GM19468 (cell line): ENCODE data around the gene PPM1F.

ENCODE experiments used
- ATAC-seq: cut with Tn5 transposase; IDR thresholded peaks from one replicate; pipeline ENCODE4 v1.9.1; 2021; ENCODE audit warnings: mild to moderate bottlenecking, moderate library complexity, moderate number of reproducible peaks; ENCODE audit not compliant: unreplicated experiment; ENCODE audit errors: extremely low read depth

The PPM1F gene

GRCh38 chr22:21952586-21953571 is at the start of gene PPM1F:
Gene PPM1F (minus strand): TSS chr22:21952848. CDS start chr22:21946048, 6,800 bp downstream.
- peak; percentile 58 for ATAC-seq

- ATAC-seq: no peak
Observed at GRCh38 chr22:22001664-22002525, 49.2 kb upstream of the PPM1F start.

- ATAC-seq: no peak
Observed at GRCh38 chr22:21998595-21999247, 46.1 kb upstream of the PPM1F start.

GRCh38 chr22:21996175-21996720 is 43.6 kb upstream of the PPM1F start:
- no peak for ATAC-seq

- no peak for ATAC-seq
Observed at GRCh38 chr22:21995660-21996059, 43.0 kb upstream of the PPM1F start.

GRCh38 chr22:21994881-21995444 is 42.3 kb upstream of the PPM1F start:
- no peak for ATAC-seq

GRCh38 chr22:21992593-21993237 is 40.1 kb upstream of the PPM1F start:
- ATAC-seq: no peak

GRCh38 chr22:21991774-21992173 is 39.1 kb upstream of the PPM1F start:
- ATAC-seq: no peak

GRCh38 chr22:21991304-21991596 is 38.6 kb upstream of the PPM1F start:
- no peak for ATAC-seq

- no peak for ATAC-seq
Observed at GRCh38 chr22:21990445-21991303, 38.0 kb upstream of the PPM1F start.

GRCh38 chr22:21989049-21989448 is 36.4 kb upstream of the PPM1F start:
- no peak for ATAC-seq

- no peak for ATAC-seq
Observed at GRCh38 chr22:21985214-21985613, 32.6 kb upstream of the PPM1F start.

- ATAC-seq: no peak
Observed at GRCh38 chr22:21984793-21985192, 32.1 kb upstream of the PPM1F start.

- ATAC-seq: no peak
Observed at GRCh38 chr22:21982338-21982965, 29.8 kb upstream of the PPM1F start, which contains the start of gene TOP3B. Gene TOP3B (minus strand): TSS chr22:21982787. CDS start chr22:21975709, 7,078 bp downstream.

- no peak for ATAC-seq
Observed at GRCh38 chr22:21981874-21982273, 29.2 kb upstream of the PPM1F start.

- ATAC-seq: no peak
Observed at GRCh38 chr22:21980547-21980946, 27.9 kb upstream of the PPM1F start.

- ATAC-seq: no peak
Observed at GRCh38 chr22:21978564-21979386, 26.1 kb upstream of the PPM1F start.
